Hematopoietic multipotent progenitor cell treated with erythropoietin and hydrocortisone succinate and interleukin-3 and kit ligand, for 15 days (in vitro differentiated cells): ENCODE results near the gene SRA1.

ENCODE experiments used
- DNase-seq: peaks from one replicate; pipeline ENCODE4 v3.0.0-alpha.2; 2015; ENCODE audit warnings: low spot score

Gene SRA1

DNA sequence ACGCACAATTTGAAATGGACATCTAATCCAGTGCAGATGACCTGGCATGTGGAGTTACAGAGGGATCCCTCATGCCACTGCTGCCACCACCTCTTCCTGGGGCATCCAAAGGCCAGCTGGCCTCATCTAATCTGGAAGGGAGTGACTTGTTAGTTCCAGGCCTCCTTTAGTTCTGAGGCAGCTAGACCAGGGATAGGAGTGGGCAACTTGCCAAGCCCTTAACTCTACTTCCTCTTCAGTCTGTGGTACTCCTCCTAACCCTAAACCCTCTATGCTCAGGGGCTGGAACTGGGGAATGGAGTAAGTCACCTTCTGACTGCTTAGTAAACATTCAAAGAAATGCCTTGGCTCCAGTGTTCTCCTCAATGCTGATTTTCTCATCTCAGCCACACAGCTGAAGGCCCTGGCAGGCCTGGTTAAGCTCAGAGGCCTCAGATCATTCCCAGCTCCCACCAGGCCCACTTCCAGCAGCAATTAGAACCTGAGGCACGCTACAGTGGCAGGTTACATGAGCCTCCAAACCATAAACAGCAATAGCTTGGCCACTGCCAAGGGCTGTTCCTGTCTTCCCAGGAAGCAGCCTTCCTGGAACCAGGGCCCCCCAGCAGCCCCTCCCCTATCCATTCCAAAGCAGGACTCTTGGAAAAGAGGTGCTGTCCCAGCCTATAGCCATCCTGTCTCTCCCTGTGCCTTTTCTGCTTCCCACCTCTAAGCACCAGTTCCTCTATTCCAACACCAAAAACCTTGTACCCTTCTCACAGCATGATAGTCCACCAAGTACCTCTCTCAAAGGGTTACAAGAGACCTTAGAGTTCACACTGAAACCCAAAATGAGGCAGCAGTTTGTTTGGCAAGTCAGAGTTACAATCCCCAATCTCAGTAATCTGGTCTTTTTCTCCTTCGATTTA is 7.8 kb downstream of the SRA1 start:
- peak; percentile 50 for DNase-seq

DNA sequence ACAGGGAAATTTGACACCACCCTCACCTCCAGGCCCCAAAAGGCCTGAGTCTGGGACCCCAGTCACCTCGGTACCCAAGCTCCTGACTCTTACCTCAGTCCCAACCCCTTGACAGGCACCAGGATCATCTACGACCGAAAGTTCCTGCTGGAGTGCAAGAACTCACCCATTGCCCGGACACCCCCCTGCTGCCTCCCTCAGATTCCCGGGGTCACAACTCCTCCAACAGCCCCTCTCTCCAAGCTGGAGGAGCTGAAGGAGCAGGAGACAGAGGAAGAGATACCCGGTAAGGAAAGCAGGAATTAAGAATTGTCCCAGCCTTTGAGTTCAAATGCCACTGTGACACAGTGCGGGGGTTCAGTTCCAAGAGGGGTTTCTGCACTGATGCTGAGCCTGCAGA is 8.5 kb downstream of the SRA1 start:
- DNase-seq = no peak

DNA sequence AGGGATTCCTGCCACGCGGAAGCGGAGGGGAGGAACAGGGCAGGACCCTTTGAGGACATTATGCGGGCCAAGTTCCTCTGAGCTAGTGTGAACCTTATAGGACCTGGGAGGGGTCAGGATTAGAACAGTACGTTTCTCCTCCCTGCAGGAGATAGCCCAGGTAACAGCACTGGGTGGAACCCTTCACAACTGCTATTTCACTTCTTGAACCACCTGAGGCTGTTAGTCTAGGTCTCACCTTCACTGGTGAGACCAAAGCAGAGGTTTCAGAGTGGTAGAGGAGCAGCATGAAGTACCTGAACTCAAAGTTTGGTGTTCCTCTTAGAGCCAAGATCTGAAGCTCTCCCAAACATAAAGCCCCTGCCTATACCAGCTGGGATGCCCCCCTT is 9.0 kb downstream of the SRA1 start:
- no peak for DNase-seq

- peak; percentile 94 for DNase-seq
Measured at GRCh38 chr5:140547508-140548299, 9.6 kb downstream of the SRA1 start, which contains the start of gene EIF4EBP3. TSS of gene EIF4EBP3 (plus strand) at chr5:140547662. CDS start at chr5:140547738, 76 bp downstream.

GRCh38 chr5:140546851-140547507 is 10.3 kb downstream of the SRA1 start:
- no peak for DNase-seq

DNA sequence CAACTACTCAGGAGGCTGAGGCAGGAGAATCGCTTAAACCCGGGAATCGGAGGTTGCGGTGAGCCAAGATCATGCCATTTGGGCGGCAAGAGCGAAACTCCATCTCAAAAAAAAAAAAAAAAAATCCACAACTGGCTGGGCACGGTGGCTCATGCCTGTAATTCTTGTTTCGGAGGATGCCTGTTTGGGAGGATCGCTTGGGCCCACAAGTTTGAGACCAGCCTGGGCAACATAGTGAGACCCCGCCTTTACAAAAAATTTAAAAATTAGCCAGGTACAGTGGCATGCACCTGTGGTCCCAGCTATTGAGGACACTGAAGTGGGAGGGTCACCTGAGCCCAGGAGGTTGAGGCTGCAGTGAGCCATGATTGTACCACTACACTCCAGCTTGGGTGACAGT is 11.7 kb downstream of the SRA1 start:
- no peak for DNase-seq

DNA sequence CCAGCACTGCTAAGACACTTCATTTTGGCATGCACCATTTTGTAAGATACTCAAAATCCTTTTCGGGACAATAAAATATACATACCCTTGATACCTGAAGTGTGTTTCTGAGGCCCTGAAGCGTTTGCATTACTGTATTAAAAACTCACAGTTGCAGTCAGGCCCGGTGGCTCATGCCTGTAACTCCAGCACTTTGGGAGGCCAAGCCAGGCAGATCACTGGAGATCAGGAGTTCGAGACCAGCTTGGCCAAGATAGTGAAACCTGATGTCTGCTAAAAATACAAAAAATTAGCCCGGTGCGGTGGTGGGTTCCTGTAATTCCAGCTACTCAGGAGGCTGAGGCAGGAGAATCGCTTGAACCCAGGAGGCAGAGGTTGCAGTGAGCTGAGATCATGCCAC is 12.3 kb downstream of the SRA1 start:
- no peak for DNase-seq

- DNase-seq = no peak
Measured at GRCh38 chr5:140542972-140543371, 14.3 kb downstream of the SRA1 start.

DNA sequence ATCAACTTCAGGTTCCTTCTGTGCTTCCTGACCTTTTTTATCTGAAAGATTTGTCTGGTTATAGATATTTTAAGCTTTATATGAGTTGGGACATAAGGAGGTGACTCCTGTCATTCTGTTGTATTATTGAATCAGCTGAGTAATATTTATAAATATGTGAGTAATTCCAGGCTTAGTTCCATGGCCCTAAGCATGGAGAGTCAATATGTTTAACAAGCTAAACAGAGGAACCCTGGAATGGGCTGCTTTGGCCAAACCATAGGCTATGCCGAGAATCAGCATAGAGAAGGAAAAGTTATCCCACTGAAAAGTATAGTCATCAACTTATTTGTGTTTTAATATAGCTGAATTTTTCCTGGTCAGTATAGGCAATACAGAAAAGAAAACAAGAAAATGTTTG is 17.0 kb downstream of the SRA1 start:
- no peak for DNase-seq

DNA sequence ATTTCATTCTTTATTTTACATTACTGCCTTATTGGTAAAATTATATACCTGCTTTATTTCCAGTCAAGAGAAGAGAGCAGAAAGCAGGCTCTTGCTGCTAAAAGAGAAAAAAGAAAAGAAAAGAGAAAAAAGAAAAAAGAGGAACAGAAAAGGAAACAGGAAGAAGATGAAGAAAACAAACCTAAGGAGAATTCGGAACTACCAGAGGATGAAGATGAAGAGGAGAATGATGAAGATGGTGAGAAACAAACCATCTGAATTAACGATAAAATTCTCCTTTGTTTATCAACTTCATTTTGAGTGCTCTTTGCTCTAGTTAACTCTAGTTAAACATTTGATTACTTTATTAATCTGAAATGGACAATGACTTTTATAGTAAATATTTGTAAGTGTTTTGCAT is 33.3 kb downstream of the SRA1 start:
- no peak for DNase-seq

DNA sequence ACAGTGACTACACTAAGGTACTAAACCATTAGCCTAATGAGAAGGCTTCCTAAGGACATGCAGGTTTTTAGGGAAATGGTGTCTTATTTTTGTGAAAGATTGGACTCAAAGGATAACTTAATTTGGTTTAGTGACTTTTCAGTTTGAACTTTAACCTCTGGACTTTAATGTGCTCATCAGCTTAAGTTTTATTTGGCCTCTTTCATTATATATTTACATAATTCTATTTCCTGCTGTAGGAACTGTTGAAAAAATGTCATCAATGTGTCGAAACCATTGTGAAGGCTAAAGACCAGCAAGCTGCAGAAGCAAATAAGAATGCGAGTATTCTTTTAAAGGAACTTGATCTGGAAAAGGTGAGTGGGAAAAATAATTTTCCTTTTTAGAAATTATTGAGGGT is 44.1 kb downstream of the SRA1 start:
- no peak for DNase-seq

DNA sequence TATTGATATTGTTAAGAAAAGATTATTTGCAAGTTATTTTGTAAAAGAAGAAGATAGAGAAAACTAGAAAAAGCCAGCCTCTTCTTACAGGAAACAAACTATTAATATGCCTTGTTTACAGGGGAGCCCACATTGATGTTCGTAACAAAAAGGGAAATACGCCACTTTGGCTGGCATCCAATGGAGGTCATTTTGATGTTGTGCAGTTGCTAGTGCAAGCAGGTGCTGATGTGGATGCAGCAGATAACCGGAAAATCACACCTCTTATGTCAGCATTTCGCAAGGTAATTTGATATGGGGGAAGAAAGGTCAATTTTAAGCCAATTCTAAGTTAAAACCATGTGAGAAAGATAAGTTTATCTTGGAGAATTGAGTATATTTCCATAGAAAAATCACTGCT is 47.4 kb downstream of the SRA1 start:
- DNase-seq = no peak

DNA sequence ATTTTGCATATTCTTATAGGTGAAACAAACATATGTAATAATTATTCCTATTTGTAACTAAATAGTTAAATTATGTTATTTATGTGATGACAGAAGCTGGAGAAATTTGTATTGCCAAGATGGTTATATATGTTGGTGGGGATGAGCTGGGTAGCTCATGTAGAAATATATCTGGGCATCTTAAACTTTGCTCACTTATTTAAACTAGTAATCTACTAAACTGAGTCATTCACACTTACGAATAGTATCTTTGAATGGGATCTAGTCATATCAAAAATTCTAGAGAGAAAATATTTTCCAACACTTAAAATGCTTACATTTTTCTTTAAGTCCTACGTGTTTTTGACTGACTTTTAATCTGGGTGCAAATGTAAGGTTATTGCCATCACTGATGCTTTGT is 54.4 kb downstream of the SRA1 start:
- no peak for DNase-seq
